Hematopoietic multipotent progenitor cell treated with erythropoietin and hydrocortisone succinate and interleukin-3 and kit ligand, for 15 days (in vitro differentiated cells): ENCODE data around the gene PFN2.

Experiments
- DNase-seq: peaks from one replicate; pipeline ENCODE4 v3.0.0-alpha.2; 2015; ENCODE audit warnings: low spot score

The PFN2 gene

GRCh38 chr3:149917124-149917667 is 53.5 kb downstream of the PFN2 start:
- no peak for DNase-seq
